ENCODE data around the gene LACTB. TPM values are rescaled to one million over a fixed set of nuclear protein-coding genes. Genes with fewer than 3 reads are reported as not detected.

LACTB gene
- total RNA-seq, 1 donor from 2014 or later: 27.4 TPM

DNA sequence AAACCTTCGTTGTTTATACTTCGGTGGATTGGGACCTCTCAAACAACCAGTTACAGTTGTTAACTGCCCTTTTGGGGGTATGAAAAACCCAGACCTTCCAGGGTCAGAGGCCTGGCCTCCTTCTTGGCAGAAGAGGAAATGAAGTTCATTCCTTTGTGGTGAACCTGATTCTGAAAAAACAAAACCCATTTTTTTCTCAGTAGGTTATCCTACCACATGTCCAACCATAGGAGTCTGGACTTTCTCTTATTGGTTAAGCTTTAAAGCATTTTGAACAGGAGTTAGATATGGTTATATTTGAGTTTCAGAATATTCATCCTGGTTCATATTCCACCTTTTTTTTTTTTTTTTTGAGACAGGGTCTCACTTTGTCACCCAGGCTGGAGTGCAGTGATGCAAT is 7.2 kb upstream of the LACTB start:
- Histone ChIP-seq H3K27ac (replicated peaks) (no peak overlapping the region), H3K4me3 (no peak overlapping the region), H3K27me3 (ENCODE audit: low read depth) (no peaks in the 10 kb centered on the region), H3K4me1 (no peaks in the 10 kb centered on the region), H3K36me3 (no peaks in the 10 kb centered on the region), H3K9me3 (replicated peaks) (no peaks in the 10 kb centered on the region)
- DNase-seq: no peak
- intact Hi-C loops (cut with micrococcal nuclease): no loop called here
- TF ChIP-seq CTCF (IDR thresholded peaks at IDR 0.05; ENCODE audit: borderline replicate concordance): no peak

DNA sequence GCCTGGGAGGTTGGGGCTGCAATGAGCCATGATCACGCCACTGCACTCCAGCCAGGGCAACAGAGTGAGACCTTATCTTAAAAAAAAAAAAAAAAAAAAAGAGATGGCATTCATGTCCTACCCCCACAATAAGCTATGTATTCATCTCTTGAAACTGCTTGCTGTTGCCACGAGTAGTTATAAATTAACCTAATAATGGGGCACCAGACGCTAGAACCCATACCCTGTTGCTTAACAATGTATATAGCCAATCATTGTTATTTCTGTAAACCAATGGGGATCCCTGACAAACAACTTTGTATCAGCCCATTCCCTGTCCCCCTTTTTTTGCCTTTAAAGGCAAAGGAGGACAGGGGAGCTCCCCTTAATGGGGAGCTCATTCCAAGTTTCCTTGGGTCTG is 2.8 kb upstream of the LACTB start:
- H3K27ac ChIP-seq (replicated peaks): no peak overlapping the region
- no peak for TF ChIP-seq CTCF (IDR thresholded peaks at IDR 0.05; ENCODE audit: borderline replicate concordance)
- intact Hi-C loops (cut with micrococcal nuclease): no loop called here

GRCh38 chr15:63122002-63122875 is 578 bp downstream of the LACTB start:
- intact Hi-C loops (cut with micrococcal nuclease): no loop called here
- H3K27ac ChIP-seq (replicated peaks): peak overlapping the region; percentile 98
- peak; percentile 80 for DNase-seq

More for the DNA sequence above, 2.8 kb upstream of the LACTB start:
- Histone ChIP-seq H3K4me1 (peaks cover 20% of the 10 kb centered on the region), H3K36me3 (no peaks in the 10 kb centered on the region), H3K9me3 (replicated peaks) (no peaks in the 10 kb centered on the region), H3K27me3 (ENCODE audit: low read depth) (no peaks in the 10 kb centered on the region), H3K4me3 (no peak overlapping the region)
- no peak for DNase-seq

GRCh38 chr15:63124506-63124905 is 2.8 kb downstream of the LACTB start:
- DNase-seq: no peak
- H3K27ac ChIP-seq (replicated peaks): no peak overlapping the region
- H3K4me3 ChIP-seq: no peak overlapping the region
- H3K4me1 ChIP-seq: peaks cover 20% of the 10 kb centered on the region
- no peaks in the 10 kb centered on the region for H3K9me3 ChIP-seq (replicated peaks)
- intact Hi-C loops (cut with micrococcal nuclease): no loop called here
- no peak for TF ChIP-seq CTCF (IDR thresholded peaks at IDR 0.05; ENCODE audit: borderline replicate concordance)
- H3K27me3 ChIP-seq (ENCODE audit: low read depth): no peaks in the 10 kb centered on the region
- H3K36me3 ChIP-seq: peaks cover 40% of the 10 kb centered on the region

More at GRCh38 chr15:63122002-63122875, 578 bp downstream of the LACTB start:
- H3K9me3 ChIP-seq (replicated peaks): no peaks in the 10 kb centered on the region
- H3K4me3 ChIP-seq: peak overlapping the region; percentile 100
- peaks cover 20% of the 10 kb centered on the region for H3K4me1 ChIP-seq
- H3K36me3 ChIP-seq: peaks cover 18% of the 10 kb centered on the region
- peak; percentile 45 for TF ChIP-seq CTCF (IDR thresholded peaks at IDR 0.05; ENCODE audit: borderline replicate concordance)
- no peaks in the 10 kb centered on the region for H3K27me3 ChIP-seq (ENCODE audit: low read depth)

GRCh38 chr15:63126726-63127125 is 5.1 kb downstream of the LACTB start:
- TF ChIP-seq CTCF (IDR thresholded peaks at IDR 0.05; ENCODE audit: borderline replicate concordance): no peak
- no peak for DNase-seq
- no peaks in the 10 kb centered on the region for H3K9me3 ChIP-seq (replicated peaks)
- no peaks in the 10 kb centered on the region for H3K27me3 ChIP-seq (ENCODE audit: low read depth)
- H3K4me3 ChIP-seq: no peak overlapping the region
- H3K36me3 ChIP-seq: peaks cover 60% of the 10 kb centered on the region
- intact Hi-C loops (cut with micrococcal nuclease): no loop called here
- H3K4me1 ChIP-seq: peaks cover 14% of the 10 kb centered on the region
- H3K27ac ChIP-seq (replicated peaks): no peak overlapping the region

All from left ventricle myocardium inferior (tissue), 1 donor.